HepG2 (cell line): ENCODE results near the gene HLF. TPM values are rescaled to one million over a fixed set of nuclear protein-coding genes. Genes with fewer than 3 reads are reported as not detected.
A peak's percentile ranks its signal among the peaks of the same experiment; 100 is the strongest.

ENCODE experiments used
- ATAC-seq: fragments of 200-7000 bp; cut with Tn5 transposase; 3 replicates; pipeline ENCODE4 v1.9.1; 2020; ENCODE audit warnings: mild to moderate bottlenecking, moderate library complexity
- BruUV-seq: library from RNA; stranded (reverse); fragments of 400-500 nt; replicated peaks from 2 replicates; lab custom pipeline; 2021; lab: Mats Ljungman, UMichigan
- CTCF ChIA-PET: fragments of 300-600 bp; formaldehyde crosslinking; extraction: SDS; loops from one replicate; lab custom pipeline; 2021; ENCODE audit warnings: low total read pairs, inconsistent platforms, low intra/inter-chr PET ratio; lab: Yijun Ruan, JAX
- POLR2A ChIA-PET: fragments of 350-600 bp; sonication (Branson Sonifier 250); formaldehyde crosslinking; loops from one replicate; lab custom pipeline; 2020; ENCODE audit warnings: antibody characterized with exemption, inconsistent platforms; lab: Yijun Ruan, JAX
- DNase-seq: peaks from one replicate; pipeline ENCODE4 v3.0.0-alpha.2; 2015; ENCODE audit warnings: low spot score
- FAIRE-seq: peaks from 3 replicates; lab custom pipeline; 2011; peaks lifted over from hg19 to GRCh38; lab: Jason Lieb, UNC
- H2AFZ ChIP-seq: one replicate; pipeline ENCODE4 v1.6.1; 2011; ENCODE audit warnings: low read length, inconsistent platforms
- H3K27ac ChIP-seq: fragments of 300-600 bp; 3 replicates; pipeline ENCODE4 v1.8.0; 2011; ENCODE audit warnings: mixed run types, mild to moderate bottlenecking, mixed read lengths, low read length, inconsistent platforms; ENCODE audit not compliant: insufficient read depth; ENCODE audit errors: extremely low read length
- H3K27me3 ChIP-seq, 2 experiments: fragments of 200-600 bp in 1 of 2; 2 replicates in 1 of 2; 3 replicates in 1 of 2; pipeline versions ENCODE4 v1.6.0 to v1.8.0; 2011; ENCODE audit warnings: low read length in 2 of 2, mild to moderate bottlenecking in 2 of 2, moderate library complexity in 2 of 2, inconsistent platforms in 1 of 2; ENCODE audit not compliant: insufficient read depth in 2 of 2, control insufficient read depth in 1 of 2
- H3K36me3 ChIP-seq, 2 experiments: fragments of 200-600 bp in 1 of 2; replicated peaks in 1 of 2; 2 replicates in 1 of 2; 3 replicates in 1 of 2; pipeline versions ENCODE4 v1.5.1 to v1.8.0; 2011; ENCODE audit warnings: low read length in 2 of 2, inconsistent platforms in 1 of 2; ENCODE audit not compliant: insufficient read depth in 2 of 2, control insufficient read depth in 1 of 2
- H3K4me1 ChIP-seq: 2 replicates; pipeline ENCODE4 v1.5.1; 2012; ENCODE audit warnings: low read length, inconsistent platforms; ENCODE audit not compliant: insufficient read depth
- H3K4me2 ChIP-seq: 2 replicates; pipeline ENCODE4 v1.6.0; 2011; ENCODE audit warnings: low read depth, low read length, inconsistent platforms
- H3K4me3 ChIP-seq, 3 experiments: fragments of 200-600 bp in 1 of 3; sonication (generic), shearing (Covaris generic) in 1 of 3; replicated peaks in 1 of 3; 2 replicates each; pipeline ENCODE4 v1.5.1; 2011 to 2016; ENCODE audit warnings: low read length in 3 of 3, inconsistent platforms in 2 of 3, low read depth in 2 of 3, mild to moderate bottlenecking in 2 of 3, control low read depth in 1 of 3, mixed read lengths in 1 of 3; ENCODE audit not compliant: insufficient read depth in 1 of 3
- H3K79me2 ChIP-seq: one replicate; pipeline ENCODE4 v1.6.1; 2011; ENCODE audit warnings: low read length, inconsistent platforms; ENCODE audit not compliant: insufficient read depth
- H3K9ac ChIP-seq: 2 replicates; pipeline ENCODE4 v1.6.0; 2011; ENCODE audit warnings: mild to moderate bottlenecking, low read depth, low read length, inconsistent platforms; ENCODE audit not compliant: insufficient read depth
- H3K9me3 ChIP-seq: 2 replicates; pipeline ENCODE4 v1.5.1; 2012; ENCODE audit warnings: mild to moderate bottlenecking, low read length
- H4K20me1 ChIP-seq: 2 replicates; pipeline ENCODE4 v1.6.0; 2011; ENCODE audit warnings: inconsistent platforms, mild to moderate bottlenecking, low read length, moderate library complexity; ENCODE audit not compliant: insufficient read depth
- BCL6 ChIP-seq: IDR thresholded peaks from 2 replicates; pipeline ENCODE4 v1.6.1; 2016; ENCODE audit warnings: missing genetic modification reagents, missing compliant biosample characterization
- DR1 ChIP-seq: sonication (generic); formaldehyde crosslinking; IDR thresholded peaks from 2 replicates; pipeline ENCODE4 v1.8.0; 2021; ENCODE audit warnings: mild to moderate bottlenecking, missing genetic modification reagents, inconsistent platforms
- EED ChIP-seq: sonication (generic); formaldehyde crosslinking; IDR thresholded peaks from 2 replicates; pipeline ENCODE4 v1.5.0; 2020; ENCODE audit warnings: mild to moderate bottlenecking, missing genetic modification reagents
- ERF ChIP-seq: IDR thresholded peaks from 2 replicates; pipeline ENCODE4 v1.6.1; 2018; ENCODE audit warnings: missing biosample characterization, missing genetic modification reagents
- MLLT10 ChIP-seq: sonication (generic); formaldehyde crosslinking; IDR thresholded peaks from 2 replicates; pipeline ENCODE4 v1.4.0; 2020; ENCODE audit warnings: missing genetic modification reagents
- PHF5A ChIP-seq: IDR thresholded peaks from one replicate; pipeline ENCODE4 v1.6.1; 2018; ENCODE audit warnings: low read depth, missing genetic modification reagents; ENCODE audit not compliant: unreplicated experiment
- RARG ChIP-seq: sonication (generic); formaldehyde crosslinking; IDR thresholded peaks from 2 replicates; pipeline ENCODE4 v1.4.0; 2020; ENCODE audit warnings: low read depth, mild to moderate bottlenecking, missing genetic modification reagents
- SNAPC4 ChIP-seq: sonication (generic); formaldehyde crosslinking; IDR thresholded peaks from 2 replicates; pipeline ENCODE4 v1.4.0; 2020; ENCODE audit warnings: mild to moderate bottlenecking, missing genetic modification reagents
- ZFX ChIP-seq: sonication (generic); formaldehyde crosslinking; IDR thresholded peaks from 2 replicates; pipeline ENCODE4 v1.4.0; 2020; ENCODE audit warnings: mild to moderate bottlenecking, low read depth, missing genetic modification reagents, moderate library complexity
- ZKSCAN1 ChIP-seq: fragments of 150-350 bp; IDR thresholded peaks from 2 replicates; pipeline ENCODE4 v1.6.1; 2014; ENCODE audit warnings: low read length
- ZNF354B ChIP-seq: sonication (generic); formaldehyde crosslinking; IDR thresholded peaks from 2 replicates; pipeline ENCODE4 v1.8.0; 2022; ENCODE audit warnings: mild to moderate bottlenecking, missing genetic modification reagents
- ZNF605 ChIP-seq: sonication (generic); formaldehyde crosslinking; IDR thresholded peaks from 2 replicates; pipeline ENCODE4 v1.8.0; 2022; ENCODE audit warnings: mild to moderate bottlenecking, missing genetic modification reagents
- ZSCAN31 ChIP-seq: sonication (generic); formaldehyde crosslinking; IDR thresholded peaks from 2 replicates; pipeline ENCODE4 v1.5.0; 2020; ENCODE audit warnings: low read depth, mild to moderate bottlenecking, missing genetic modification reagents
- WGBS: methylation state at CpG from one replicate; pipeline ENCODE4 v1.1.6; 2017; ENCODE audit warnings: low lambda C conversion rate; 5-methylcytosine and 5-hydroxymethylcytosine counted together
- in situ Hi-C: cut with HindIII; loops from 2 replicates; pipeline ENCODE4 v1.10.0; 2017; ENCODE audit warnings: low pct_unique_long_range_greater_than_20kb; ENCODE audit not compliant: extremely low pct_ligation_motif_present
- intact Hi-C: fragments of 100-400 bp; cut with micrococcal nuclease; formaldehyde crosslinking; loops from one replicate; pipeline ENCODE4 v1.10.0; 2022; ENCODE audit not compliant: unreplicated experiment
- polyA plus RNA-seq, 8 experiments: library from polyadenylated mRNA; depleted of rRNA in 3 of 8; stranded (reverse) in 7 of 8; unstranded in 1 of 8; fragments of >200 nt; fragmentation: Illumina TruSeq in 4 of 8; extraction: Trizol in 4 of 8; gene quantifications; 2 replicates each; pipeline versions ENCODE4 v1.2.1 to v1.2.3, GENCODE V29; 2011 to 2016; ENCODE audit warnings: low read depth in 4 of 8, missing spikeins in 1 of 8, mixed read lengths in 1 of 8; ENCODE audit not compliant: insufficient read depth in 1 of 8
- total RNA-seq, 5 experiments: library from RNA; depleted of rRNA; stranded (reverse); fragments of >200 nt; fragmentation: Illumina TruSeq; extraction: Trizol; gene quantifications; 2 replicates each; pipeline ENCODE4 v1.2.3, GENCODE V29; 2016; ENCODE audit warnings: low read depth in 1 of 5

The HLF gene
- total and polyA plus RNA-seq, 2 of the 13 experiments (the other 11 are each of a cell fraction or from before 2014, with no cell fraction given) = 202 to 346 TPM

GRCh38 chr17:55284001-55284884 lies 19.5 kb downstream of the HLF start:
- WGBS = 3% methylated on average over 6 of the region's 7 CpGs
- ChIA-PET POLR2A (interaction anchor here (0.7 to 12.4 kb wide), 20 partner anchors 9 to 215 kb away, joined by 3 to 626 read pairs (median 10); partner anchors contain the start of genes HLF and MMD), CTCF (no interaction called here)
- peaks cover 13 to 57% of the 10 kb centered on the region in 2 experiments for H3K36me3 ChIP-seq
- H3K9ac ChIP-seq = peak overlapping the region; percentile 84
- H3K9me3 ChIP-seq = no peaks in the 10 kb centered on the region
- in situ Hi-C loops (no loop called here), intact Hi-C loops (loop anchor here (1.0 to 10.0 kb wide), 3 partner anchors 8 to 319 kb away; partner anchors contain the start of genes COX11 and STXBP4)
- FAIRE-seq (peak; percentile 83), DNase-seq (peak; percentile 99), ATAC-seq (peak; percentile 70)
- no peak overlapping the region for H2AFZ ChIP-seq
- H3K27me3 ChIP-seq = no peaks in the 10 kb centered on the region
- peaks cover 99% of the 10 kb centered on the region for H3K4me1 ChIP-seq
- H3K4me3 ChIP-seq = peak overlapping the region; percentile 1 to 63 (median 28); a peak in 5 of 6 replicates
- peak overlapping the region; percentile 98 for H3K27ac ChIP-seq
- peak overlapping the region; percentile 87 for H3K4me2 ChIP-seq
- H4K20me1 ChIP-seq = 0 out of 2 replicates have a peak, but pooled peaks cover 5% of the 10 kb centered on the region
- BruUV-seq = TSS peak; percentile 28
- H3K79me2 ChIP-seq = peaks cover 94% of the 10 kb centered on the region
- TF ChIP-seq SNAPC4 (CRISPR knock-in tag) = no peak; the same call in 1 of the 2 replicates
- no peak; the same call in 1 of the 2 replicates for TF ChIP-seq EED (CRISPR knock-in tag)
- peak; percentile 87 for TF ChIP-seq ZNF605
- peak; percentile 95 for TF ChIP-seq ERF (CRISPR knock-in tag)
- peak; percentile 94 for TF ChIP-seq BCL6 (CRISPR knock-in tag)
- TF ChIP-seq RARG (CRISPR knock-in tag) = peak; percentile 96
- TF ChIP-seq ZNF354B (CRISPR knock-in tag) = no peak
- TF ChIP-seq PHF5A (CRISPR knock-in tag) = peak; percentile 86
- peak; percentile 80 for TF ChIP-seq ZKSCAN1
- TF ChIP-seq ZSCAN31 (CRISPR knock-in tag) = peak; percentile 94
- peak; percentile 81; the same call in 1 of the 2 replicates for TF ChIP-seq MLLT10
- TF ChIP-seq ZFX = peak; percentile 68
- TF ChIP-seq DR1 (CRISPR knock-in tag) = peak; percentile 82
